Loucy (cell line): Measurements from ENCODE around the gene CENPT.
A peak's percentile ranks its signal among the peaks of the same experiment; 100 is the strongest.

Experiments used
- H2AFZ ChIP-seq: fragments of 200-600 bp; sonication (generic); 2 replicates; pipeline ENCODE4 v1.6.0; 2016; ENCODE audit warnings: antibody characterized with exemption, mild to moderate bottlenecking, low read length, moderate library complexity
- H3F3A ChIP-seq: fragments of 200-600 bp; 2 replicates; pipeline ENCODE4 v1.6.0; 2016; ENCODE audit warnings: antibody characterized with exemption, low read depth, mild to moderate bottlenecking
- H3K27me3 ChIP-seq: fragments of 200-600 bp; sonication (generic); 2 replicates; pipeline ENCODE4 v1.6.1; 2014; ENCODE audit warnings: low read length, mild to moderate bottlenecking; ENCODE audit not compliant: insufficient read depth, poor library complexity, severe bottlenecking
- H3K36me3 ChIP-seq: fragments of 200-600 bp; sonication (generic); 2 replicates; pipeline ENCODE4 v1.6.1; 2016; ENCODE audit warnings: low read length; ENCODE audit not compliant: insufficient read depth
- H3K4me1 ChIP-seq: fragments of 200-600 bp; sonication (generic); 2 replicates; pipeline ENCODE4 v1.5.1; 2014; ENCODE audit warnings: low read length, mild to moderate bottlenecking; ENCODE audit not compliant: insufficient read depth, poor library complexity, severe bottlenecking
- H3K4me2 ChIP-seq: fragments of 200-600 bp; sonication (generic); 2 replicates; pipeline ENCODE4 v1.6.0; 2014; ENCODE audit warnings: antibody characterized with exemption, low read length, low read depth, mild to moderate bottlenecking; ENCODE audit not compliant: poor library complexity, severe bottlenecking
- H3K4me3 ChIP-seq: fragments of 200-600 bp; sonication (generic); 2 replicates; pipeline ENCODE4 v1.5.1; 2014; ENCODE audit warnings: low read length, mild to moderate bottlenecking, mixed read lengths; ENCODE audit not compliant: poor library complexity, severe bottlenecking
- H3K79me2 ChIP-seq: fragments of 200-600 bp; sonication (generic); 2 replicates; pipeline ENCODE4 v1.6.1; 2014; ENCODE audit warnings: low read length; ENCODE audit not compliant: insufficient read depth
- H3K9ac ChIP-seq: fragments of 200-600 bp; sonication (generic); 2 replicates; pipeline ENCODE4 v1.6.0; 2014; ENCODE audit warnings: mild to moderate bottlenecking, low read depth, low read length, moderate library complexity; ENCODE audit not compliant: poor library complexity, severe bottlenecking
- H3K9me2 ChIP-seq: fragments of 200-600 bp; sonication (generic); replicated peaks from 2 replicates; pipeline ENCODE4 v1.6.1; 2016; ENCODE audit warnings: low read depth, low read length, mixed read lengths
- H3K9me3 ChIP-seq: fragments of 200-600 bp; sonication (generic); 2 replicates; pipeline ENCODE4 v1.6.1; 2014; ENCODE audit warnings: mild to moderate bottlenecking, antibody characterized with exemption, low read length, low read depth; ENCODE audit not compliant: insufficient read depth
- H4K20me1 ChIP-seq: fragments of 200-600 bp; sonication (generic); 2 replicates; pipeline ENCODE4 v1.6.0; 2014; ENCODE audit warnings: antibody characterized with exemption, low read length, mild to moderate bottlenecking; ENCODE audit not compliant: insufficient read depth, poor library complexity, severe bottlenecking
- EZH2phosphoT487 ChIP-seq: fragments of 200-600 bp; IDR thresholded peaks from 2 replicates; pipeline ENCODE4 v1.6.1; 2018; ENCODE audit warnings: antibody characterized with exemption, mild to moderate bottlenecking, moderate library complexity, borderline replicate concordance
- TF ChIP-seq, protein P1 (sequence below): fragments of 200-600 bp; sonication (generic); conservative IDR thresholded peaks from 2 replicates; pipeline ENCODE4 v1.5.1; 2014; ENCODE audit warnings: mild to moderate bottlenecking, antibody characterized with exemption, low read length

The CENPT gene

DNA sequence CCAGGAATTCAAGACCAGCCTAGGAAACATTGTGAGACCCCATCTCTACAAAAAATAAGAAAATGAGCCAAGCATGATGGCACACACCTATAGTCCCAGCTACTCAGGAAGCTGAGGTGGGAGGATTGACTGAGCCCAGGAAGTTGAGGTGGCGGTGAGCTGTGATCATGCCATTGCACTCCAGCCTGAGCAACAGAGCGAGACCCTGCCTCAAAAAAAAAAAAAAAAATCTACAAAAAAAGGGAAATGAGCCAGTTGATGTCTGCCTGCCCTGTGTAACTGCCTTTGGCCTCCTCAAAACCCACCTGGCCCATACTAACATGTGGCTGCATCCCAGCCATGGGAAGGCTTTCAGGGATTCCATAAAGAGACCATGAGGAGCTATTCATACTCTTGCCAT lies 45.6 kb downstream of the CENPT start:
- peak overlapping the region; percentile 71 for H3K4me2 ChIP-seq
- peaks cover 43% of the 10 kb centered on the region for H4K20me1 ChIP-seq
- H3F3A ChIP-seq, result no peaks in the 10 kb centered on the region
- H3K4me3 ChIP-seq, result peak overlapping the region; percentile 57
- H3K9me2 ChIP-seq, result no peaks in the 10 kb centered on the region
- peak overlapping the region; percentile 27 for H3K9ac ChIP-seq
- H2AFZ ChIP-seq, result no peak overlapping the region
- peaks cover 52% of the 10 kb centered on the region for H3K4me1 ChIP-seq
- peaks cover 85% of the 10 kb centered on the region for H3K79me2 ChIP-seq
- H3K36me3 ChIP-seq, result peaks cover 7% of the 10 kb centered on the region; the same call in 1 of the 2 replicates
- no peaks in the 10 kb centered on the region for H3K27me3 ChIP-seq
- H3K9me3 ChIP-seq, result no peaks in the 10 kb centered on the region
- no peak for TF ChIP-seq EZH2phosphoT487
- TF ChIP-seq, protein P1, sequence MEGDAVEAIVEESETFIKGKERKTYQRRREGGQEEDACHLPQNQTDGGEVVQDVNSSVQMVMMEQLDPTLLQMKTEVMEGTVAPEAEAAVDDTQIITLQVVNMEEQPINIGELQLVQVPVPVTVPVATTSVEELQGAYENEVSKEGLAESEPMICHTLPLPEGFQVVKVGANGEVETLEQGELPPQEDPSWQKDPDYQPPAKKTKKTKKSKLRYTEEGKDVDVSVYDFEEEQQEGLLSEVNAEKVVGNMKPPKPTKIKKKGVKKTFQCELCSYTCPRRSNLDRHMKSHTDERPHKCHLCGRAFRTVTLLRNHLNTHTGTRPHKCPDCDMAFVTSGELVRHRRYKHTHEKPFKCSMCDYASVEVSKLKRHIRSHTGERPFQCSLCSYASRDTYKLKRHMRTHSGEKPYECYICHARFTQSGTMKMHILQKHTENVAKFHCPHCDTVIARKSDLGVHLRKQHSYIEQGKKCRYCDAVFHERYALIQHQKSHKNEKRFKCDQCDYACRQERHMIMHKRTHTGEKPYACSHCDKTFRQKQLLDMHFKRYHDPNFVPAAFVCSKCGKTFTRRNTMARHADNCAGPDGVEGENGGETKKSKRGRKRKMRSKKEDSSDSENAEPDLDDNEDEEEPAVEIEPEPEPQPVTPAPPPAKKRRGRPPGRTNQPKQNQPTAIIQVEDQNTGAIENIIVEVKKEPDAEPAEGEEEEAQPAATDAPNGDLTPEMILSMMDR, result no peak

DNA sequence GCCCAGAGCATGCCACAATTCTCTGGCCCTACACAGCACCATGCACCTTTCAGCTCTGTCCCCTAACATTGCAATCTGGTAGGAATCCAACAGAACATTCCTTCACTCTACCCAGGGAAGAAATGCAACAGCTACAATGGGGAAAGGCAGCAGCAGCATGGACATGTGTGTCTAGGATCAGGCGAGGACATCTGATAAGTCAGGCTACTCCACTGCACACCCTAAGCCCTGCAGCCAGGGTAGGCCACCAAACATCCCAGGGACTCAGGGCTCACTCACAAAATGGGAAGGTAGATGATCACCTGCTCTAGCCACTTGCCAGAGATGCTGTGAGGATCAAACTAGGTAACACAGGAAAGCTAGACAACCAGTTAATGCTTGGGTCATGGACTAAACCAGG lies 46.3 kb downstream of the CENPT start:
- H3K4me2 ChIP-seq, result peak overlapping the region; percentile 71
- H3K4me1 ChIP-seq, result peaks cover 54% of the 10 kb centered on the region
- H3K36me3 ChIP-seq, result peaks cover 7% of the 10 kb centered on the region; the same call in 1 of the 2 replicates
- H3K9me2 ChIP-seq, result no peaks in the 10 kb centered on the region
- peaks cover 91% of the 10 kb centered on the region for H3K79me2 ChIP-seq
- H4K20me1 ChIP-seq, result peaks cover 46% of the 10 kb centered on the region
- no peak overlapping the region for H2AFZ ChIP-seq
- no peaks in the 10 kb centered on the region for H3K27me3 ChIP-seq
- H3K4me3 ChIP-seq, result peak overlapping the region; percentile 57
- no peaks in the 10 kb centered on the region for H3F3A ChIP-seq
- TF ChIP-seq EZH2phosphoT487, result no peak
- TF ChIP-seq, protein P1, result no peak
- peak overlapping the region; percentile 27 for H3K9ac ChIP-seq
- H3K9me3 ChIP-seq, result no peaks in the 10 kb centered on the region

DNA sequence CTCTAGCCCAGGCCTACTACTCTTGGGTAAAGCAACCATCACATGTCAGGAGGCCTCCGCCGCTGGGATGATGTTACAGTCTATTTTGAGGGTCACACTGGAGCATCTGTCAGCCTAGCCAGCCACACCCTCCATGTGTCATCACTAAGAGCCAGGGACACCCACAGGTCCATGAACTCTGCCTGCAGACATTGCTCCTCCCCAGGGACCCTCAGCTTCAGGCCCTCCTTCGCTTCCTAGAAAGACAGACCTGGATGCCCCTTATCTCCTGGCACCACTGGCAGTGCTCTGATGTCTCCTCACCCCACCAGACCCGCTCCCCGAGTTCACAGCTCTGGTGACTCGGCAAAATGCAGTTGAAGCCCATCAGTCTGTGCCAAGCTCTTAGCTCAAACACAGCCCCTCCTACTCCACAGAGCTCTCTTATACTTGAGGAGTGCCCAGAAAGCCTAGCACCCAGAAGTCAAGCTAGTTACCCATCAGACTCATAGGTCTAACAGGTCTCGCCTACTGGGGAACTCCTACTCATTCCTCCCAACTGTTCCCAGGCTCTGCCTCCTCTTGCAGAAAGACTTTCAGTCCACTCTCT lies 47.1 kb downstream of the CENPT start:
- Histone ChIP-seq H3K4me3 (peak overlapping the region; percentile 57), H3F3A (no peaks in the 10 kb centered on the region), H3K9me2 (no peaks in the 10 kb centered on the region), H3K9me3 (no peaks in the 10 kb centered on the region), H3K9ac (peak overlapping the region; percentile 27), H3K36me3 (peaks cover 7% of the 10 kb centered on the region; the same call in 1 of the 2 replicates), H2AFZ (no peak overlapping the region), H3K4me2 (peak overlapping the region; percentile 71), H3K27me3 (no peaks in the 10 kb centered on the region), H4K20me1 (peaks cover 41% of the 10 kb centered on the region), H3K4me1 (peaks cover 52% of the 10 kb centered on the region), H3K79me2 (peaks cover 87% of the 10 kb centered on the region)
- TF ChIP-seq, protein P1, result no peak
- no peak for TF ChIP-seq EZH2phosphoT487
